Measurements from ENCODE around the gene PTGFRN.

The PTGFRN gene

DNA sequence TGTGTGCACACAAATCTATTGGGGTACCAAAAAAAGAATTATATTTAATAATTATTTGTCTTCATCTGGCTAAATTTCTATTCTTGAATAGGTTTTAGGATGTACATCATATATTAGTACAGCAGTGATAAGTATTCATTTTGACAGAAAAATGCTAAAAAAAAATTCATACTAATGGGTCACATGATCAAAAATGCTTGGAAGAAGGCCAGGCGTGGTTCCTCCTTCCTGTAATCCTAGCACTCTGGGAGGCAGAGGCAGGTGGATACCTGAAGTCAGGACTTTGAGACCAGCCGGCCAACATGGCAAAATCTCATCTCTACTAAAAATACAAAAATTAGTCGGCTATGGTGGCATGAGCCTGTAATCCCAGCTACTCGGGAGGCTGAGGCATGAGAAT, 26.9 kb upstream of the PTGFRN start:
- TF ChIP-seq, protein P1, sequence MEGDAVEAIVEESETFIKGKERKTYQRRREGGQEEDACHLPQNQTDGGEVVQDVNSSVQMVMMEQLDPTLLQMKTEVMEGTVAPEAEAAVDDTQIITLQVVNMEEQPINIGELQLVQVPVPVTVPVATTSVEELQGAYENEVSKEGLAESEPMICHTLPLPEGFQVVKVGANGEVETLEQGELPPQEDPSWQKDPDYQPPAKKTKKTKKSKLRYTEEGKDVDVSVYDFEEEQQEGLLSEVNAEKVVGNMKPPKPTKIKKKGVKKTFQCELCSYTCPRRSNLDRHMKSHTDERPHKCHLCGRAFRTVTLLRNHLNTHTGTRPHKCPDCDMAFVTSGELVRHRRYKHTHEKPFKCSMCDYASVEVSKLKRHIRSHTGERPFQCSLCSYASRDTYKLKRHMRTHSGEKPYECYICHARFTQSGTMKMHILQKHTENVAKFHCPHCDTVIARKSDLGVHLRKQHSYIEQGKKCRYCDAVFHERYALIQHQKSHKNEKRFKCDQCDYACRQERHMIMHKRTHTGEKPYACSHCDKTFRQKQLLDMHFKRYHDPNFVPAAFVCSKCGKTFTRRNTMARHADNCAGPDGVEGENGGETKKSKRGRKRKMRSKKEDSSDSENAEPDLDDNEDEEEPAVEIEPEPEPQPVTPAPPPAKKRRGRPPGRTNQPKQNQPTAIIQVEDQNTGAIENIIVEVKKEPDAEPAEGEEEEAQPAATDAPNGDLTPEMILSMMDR (IDR thresholded peaks at IDR 0.05; ENCODE audit: low read depth, low read length) = no peak
- H3K27me3 ChIP-seq = no peaks in the 10 kb centered on the region
- no peaks in the 10 kb centered on the region for H3K36me3 ChIP-seq
- no peak for DNase-seq
- no peak overlapping the region for H3K4me3 ChIP-seq (ENCODE audit: low read depth, low read length)
- peaks cover 11% of the 10 kb centered on the region for H3K4me1 ChIP-seq
- H3K9me3 ChIP-seq = no peaks in the 10 kb centered on the region

DNA sequence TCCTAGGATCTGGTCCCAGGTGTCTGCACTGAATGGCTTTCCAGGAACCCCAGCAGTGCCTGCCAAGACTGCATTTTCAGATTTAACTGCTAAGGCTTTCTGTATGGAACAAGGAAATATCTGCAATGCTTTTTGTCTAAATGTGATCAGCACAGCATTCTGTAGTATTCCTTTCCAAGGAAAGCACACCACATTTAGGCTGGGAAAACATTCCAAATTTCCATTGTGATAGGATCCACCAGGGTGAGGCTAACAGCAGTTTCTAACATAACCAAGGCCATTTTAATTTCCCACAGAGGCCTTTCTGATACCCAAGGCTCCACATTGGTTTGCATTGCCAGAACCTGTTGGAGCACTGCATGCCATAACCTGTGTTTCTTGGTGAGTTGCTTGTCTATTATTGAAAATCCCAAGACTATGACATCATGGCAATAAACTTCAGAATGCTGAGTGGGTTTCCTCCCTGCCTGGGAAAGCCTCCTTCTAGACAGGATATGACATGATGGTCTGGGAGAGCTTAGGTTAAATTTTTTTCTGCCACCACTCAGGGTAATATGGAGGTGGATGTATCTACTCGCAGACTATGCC, 23.3 kb upstream of the PTGFRN start:
- no peaks in the 10 kb centered on the region for H3K4me1 ChIP-seq
- H3K4me3 ChIP-seq (ENCODE audit: low read depth, low read length) = no peak overlapping the region
- no peaks in the 10 kb centered on the region for H3K36me3 ChIP-seq
- TF ChIP-seq, protein P1 (IDR thresholded peaks at IDR 0.05; ENCODE audit: low read depth, low read length) = no peak
- no peak for DNase-seq
- H3K9me3 ChIP-seq = no peaks in the 10 kb centered on the region
- H3K27me3 ChIP-seq = no peaks in the 10 kb centered on the region

DNA sequence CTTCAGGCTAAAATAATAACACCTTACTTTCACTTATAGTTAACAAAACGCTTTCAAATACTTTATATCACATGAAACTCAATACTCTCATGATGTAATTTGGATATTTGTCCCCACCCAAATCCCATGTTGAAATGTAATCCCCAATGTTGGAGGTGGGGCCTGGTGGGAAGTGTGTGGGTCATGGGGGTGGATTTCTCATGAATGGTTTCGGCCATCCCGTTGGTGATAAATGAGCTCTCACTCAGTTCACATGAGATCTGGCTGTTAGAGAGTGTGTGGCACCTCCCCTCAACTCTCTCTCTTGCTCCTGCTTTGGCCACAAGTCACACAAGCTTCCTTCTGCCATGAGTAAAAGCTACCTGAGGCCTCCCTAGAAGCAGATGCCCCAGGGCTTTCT, 22.5 kb upstream of the PTGFRN start:
- Histone ChIP-seq H3K27me3 (no peaks in the 10 kb centered on the region), H3K36me3 (no peaks in the 10 kb centered on the region), H3K4me3 (ENCODE audit: low read depth, low read length) (no peak overlapping the region), H3K9me3 (no peaks in the 10 kb centered on the region), H3K4me1 (no peaks in the 10 kb centered on the region)
- TF ChIP-seq, protein P1 (IDR thresholded peaks at IDR 0.05; ENCODE audit: low read depth, low read length) = no peak
- no peak for DNase-seq

DNA sequence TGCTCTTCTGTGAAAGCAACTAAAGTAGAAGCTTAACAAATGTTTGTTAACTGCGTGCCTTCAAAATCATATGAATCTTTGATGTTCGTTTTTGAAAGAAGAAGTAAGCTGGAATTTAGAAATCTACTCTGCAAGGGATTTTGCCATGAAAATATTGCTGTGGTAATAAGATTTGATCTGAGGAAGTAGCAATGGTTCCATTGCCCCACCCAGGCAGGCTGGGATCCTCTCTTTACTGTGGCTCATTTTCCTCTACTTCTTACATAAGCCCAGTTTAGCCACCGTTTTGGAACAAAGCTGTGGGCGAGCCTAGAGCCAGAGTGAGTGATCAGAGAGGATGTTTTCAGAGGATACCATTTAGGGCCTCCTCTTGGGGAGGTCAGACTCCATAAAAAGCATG, 20.3 kb upstream of the PTGFRN start:
- Histone ChIP-seq H3K4me3 (ENCODE audit: low read depth, low read length) (no peak overlapping the region), H3K27me3 (no peaks in the 10 kb centered on the region), H3K4me1 (no peaks in the 10 kb centered on the region), H3K9me3 (no peaks in the 10 kb centered on the region), H3K36me3 (no peaks in the 10 kb centered on the region)
- no peak for DNase-seq
- TF ChIP-seq, protein P1 (IDR thresholded peaks at IDR 0.05; ENCODE audit: low read depth, low read length) = no peak

DNA sequence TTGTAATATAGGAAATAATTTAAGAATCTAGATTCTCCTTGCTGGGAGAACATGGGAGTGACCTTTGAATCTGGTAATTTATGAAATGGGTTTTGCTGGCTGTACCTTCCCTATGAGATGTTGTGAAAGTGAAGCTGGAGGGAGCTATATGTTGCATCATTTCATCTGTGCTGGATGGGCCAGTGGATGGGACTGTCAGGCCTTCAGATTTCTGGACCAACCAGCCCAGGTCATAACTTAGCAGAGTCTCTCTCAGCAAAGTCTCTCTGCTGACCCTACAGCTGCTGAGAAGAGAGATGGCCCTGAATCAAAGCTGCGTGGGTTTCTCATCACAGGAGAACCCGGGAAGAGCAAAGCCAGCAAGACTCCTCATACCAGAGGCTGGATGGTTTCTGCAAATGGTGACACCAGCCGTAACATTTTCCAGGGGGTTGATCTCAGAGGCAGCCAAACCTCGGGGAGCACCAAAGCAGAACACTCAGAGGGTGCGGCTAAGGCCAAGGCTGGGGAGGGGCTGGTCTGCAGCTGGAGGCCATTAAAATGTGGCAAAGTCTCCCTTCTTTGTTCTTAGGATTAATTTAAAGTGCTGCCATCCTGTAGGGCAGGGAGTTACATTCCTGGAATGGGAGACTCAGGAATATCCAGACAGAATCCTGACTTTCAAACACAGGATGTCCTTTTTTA, 18.2 kb upstream of the PTGFRN start:
- H3K36me3 ChIP-seq = no peaks in the 10 kb centered on the region
- DNase-seq = no peak
- no peak overlapping the region for H3K4me3 ChIP-seq (ENCODE audit: low read depth, low read length)
- H3K4me1 ChIP-seq = no peaks in the 10 kb centered on the region
- H3K9me3 ChIP-seq = no peaks in the 10 kb centered on the region
- TF ChIP-seq, protein P1 (IDR thresholded peaks at IDR 0.05; ENCODE audit: low read depth, low read length) = no peak
- no peaks in the 10 kb centered on the region for H3K27me3 ChIP-seq

DNA sequence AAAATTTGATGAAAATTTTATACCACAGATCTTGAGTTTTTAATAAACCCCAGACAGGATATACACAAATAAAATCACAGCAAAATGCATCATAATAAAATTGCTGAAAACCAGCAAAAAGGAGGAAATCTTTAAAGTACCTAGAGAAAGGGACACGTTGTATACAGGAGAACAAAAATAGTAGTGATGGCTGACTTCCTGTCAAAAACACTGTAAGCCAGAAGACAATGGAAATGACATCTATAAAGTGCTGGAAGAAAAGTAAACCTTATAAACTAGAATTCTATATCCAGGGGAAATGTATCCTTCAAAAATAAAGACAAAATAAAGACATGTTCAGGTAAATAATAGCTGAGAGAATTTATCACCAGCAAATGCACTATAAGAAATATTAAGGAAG, 14.6 kb upstream of the PTGFRN start:
- no peaks in the 10 kb centered on the region for H3K9me3 ChIP-seq
- no peak overlapping the region for H3K4me3 ChIP-seq (ENCODE audit: low read depth, low read length)
- no peak for DNase-seq
- H3K36me3 ChIP-seq = no peaks in the 10 kb centered on the region
- H3K4me1 ChIP-seq = no peaks in the 10 kb centered on the region
- H3K27me3 ChIP-seq = no peaks in the 10 kb centered on the region
- TF ChIP-seq, protein P1 (IDR thresholded peaks at IDR 0.05; ENCODE audit: low read depth, low read length) = no peak

Measured in BE2C (cell line).